ENCODE results near the gene HPN. TPM values are rescaled to one million over a fixed set of nuclear protein-coding genes. Genes with fewer than 3 reads are reported as not detected.

The HPN gene
- total and polyA plus RNA-seq, 2 donors (not counting 3 experiments of a cell fraction or from before 2014, with no cell fraction given), result 0.10 TPM; not detected in 1

DNA sequence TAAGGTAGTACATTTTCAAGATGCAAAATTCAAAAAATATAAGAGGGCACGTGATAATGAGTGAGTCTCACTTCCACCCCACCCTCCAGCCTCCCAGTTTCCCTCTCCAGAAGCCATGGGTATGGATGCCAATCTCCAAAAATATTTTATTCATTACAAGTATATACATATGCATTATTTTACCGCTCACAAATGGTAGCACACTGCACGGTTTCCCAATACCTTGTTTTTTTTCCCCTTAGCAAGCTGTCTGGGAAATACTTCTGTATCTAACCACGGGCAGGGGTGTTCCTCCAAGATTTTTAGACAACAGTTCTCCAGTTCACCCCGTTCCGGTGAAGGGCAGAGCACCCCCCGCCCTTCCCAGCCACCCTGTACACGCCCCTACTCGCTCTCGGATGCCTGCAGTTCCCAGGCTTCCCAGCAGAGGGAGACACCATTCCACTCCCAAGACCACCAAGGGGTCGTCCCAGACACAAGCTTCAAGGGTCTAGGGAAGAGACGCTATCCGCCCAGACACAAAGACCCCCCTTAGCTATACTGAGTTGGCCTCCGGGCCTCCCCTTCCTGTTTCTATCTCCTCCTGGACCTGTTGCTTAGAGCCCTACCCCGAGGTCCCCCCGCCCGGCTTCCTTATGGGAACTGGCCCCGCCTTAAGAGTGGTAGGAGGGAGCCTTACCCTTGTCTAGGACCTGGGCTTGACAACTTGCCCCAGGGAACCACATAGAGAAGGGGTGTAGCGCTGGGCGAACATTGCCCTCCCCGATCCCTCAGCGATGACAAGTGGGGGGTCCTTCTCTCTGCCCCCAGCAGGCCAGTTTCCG lies 73.0 kb downstream of the HPN start:
- no TSS peak for BruUV-seq (replicated peaks)
- POLR2A ChIA-PET, result no interaction called here
- Histone ChIP-seq H3K4me1 (ENCODE audit: control insufficient read depth, extremely low read depth, insufficient read depth, low read length) (no peaks in the 10 kb centered on the region), H3K27me3 (ENCODE audit: control insufficient read depth in 2 of 2, insufficient read depth in 2 of 2, low read length in 2 of 2) (no peaks in the 10 kb centered on the region), H3K79me2 (ENCODE audit: control insufficient read depth, insufficient read depth, low read length) (no peaks in the 10 kb centered on the region), H3K4me2 (ENCODE audit: insufficient read depth, low read length) (no peak overlapping the region), H2AFZ (ENCODE audit: low read depth, low read length) (no peak overlapping the region), H3K36me3 (ENCODE audit: control insufficient read depth in 2 of 2, extremely low read depth in 1 of 2, insufficient read depth in 2 of 2, low read length in 2 of 2) (no peaks in the 10 kb centered on the region), H3K9ac (replicated peaks; ENCODE audit: extremely low read depth, insufficient read depth, low read length) (no peak overlapping the region), H4K20me1 (replicated peaks; ENCODE audit: control insufficient read depth, extremely low read depth, insufficient read depth, low read length) (no peaks in the 10 kb centered on the region), H3K27ac (ENCODE audit: insufficient read depth, low read depth, low read length) (no peak overlapping the region), H3K9me1 (replicated peaks; ENCODE audit: control insufficient read depth, extremely low read depth, insufficient read depth, low read length) (no peaks in the 10 kb centered on the region), H3K4me3 (replicated peaks in 1 of 3; ENCODE audit: insufficient read depth in 1 of 3, low read depth in 1 of 3, low read length in 3 of 3) (no peak overlapping the region), H3K9me3 (replicated peaks; ENCODE audit: control insufficient read depth, insufficient read depth, low read length) (no peaks in the 10 kb centered on the region)
- FAIRE-seq (peak; percentile 63), DNase-seq (ENCODE audit: low read depth, low spot score) (peak; percentile 60)
- TF ChIP-seq EZH2 (IDR thresholded peaks at IDR 0.05; ENCODE audit: borderline replicate concordance, low read depth, low read length, severe bottlenecking) (no peak), CTCF (IDR thresholded peaks at IDR 0.05; ENCODE audit: extremely low read depth in 1 of 2, insufficient read depth in 1 of 2, low read depth in 1 of 2, low read length in 2 of 2) (peak; percentile 96 to 97), FOS (IDR thresholded peaks at IDR 0.05; ENCODE audit: borderline replicate concordance, insufficient read depth, low read length) (no peak), POLR2A (IDR thresholded peaks at IDR 0.05; ENCODE audit: low read depth, low read length) (no peak), MYC (IDR thresholded peaks at IDR 0.05; ENCODE audit: low read depth, low read length) (no peak), JUN (IDR thresholded peaks at IDR 0.05; ENCODE audit: borderline replicate concordance, insufficient read depth, insufficient read length, low read depth) (no peak)
- TF ChIP-seq, protein P1, sequence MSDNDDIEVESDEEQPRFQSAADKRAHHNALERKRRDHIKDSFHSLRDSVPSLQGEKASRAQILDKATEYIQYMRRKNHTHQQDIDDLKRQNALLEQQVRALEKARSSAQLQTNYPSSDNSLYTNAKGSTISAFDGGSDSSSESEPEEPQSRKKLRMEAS (IDR thresholded peaks at IDR 0.05; ENCODE audit: insufficient read depth, insufficient read length), result no peak
- dilution Hi-C loops (cut with MboI; ENCODE audit: extremely low pct_ligation_motif_present, low sequenced_read_pairs), result no loop called here
- CTCF ChIA-PET, result interaction anchor here (1.0 to 2.2 kb wide), 6 partner anchors 10 to 238 kb away, joined by 3 to 20 read pairs (median 6); partner anchors contain the start of gene LGI4
- intact Hi-C loops (cut with micrococcal nuclease), result loop anchor here (1.0 kb wide), 3 partner anchors 21 to 155 kb away; partner anchors contain the start of gene LGI4
